HL-60 (cell line): ENCODE results near the gene SERPINF2.

Source experiments
- DNase-seq, 2 experiments: peaks; one replicate each; pipeline ENCODE4 v3.0.0-alpha.2; 2010 to 2020; ENCODE audit warnings: low read depth in 1 of 2, low spot score in 1 of 2
- H3K27ac ChIP-seq: fragments of 250-450 bp; sonication (Bioruptor Pico); replicated peaks from 2 replicates; pipeline ENCODE4 v1.5.1; 2020; ENCODE audit warnings: mild to moderate bottlenecking, moderate library complexity
- H3K27me3 ChIP-seq: fragments of 250-450 bp; sonication (Bioruptor Pico); 2 replicates; pipeline ENCODE4 v1.5.1; 2021; ENCODE audit warnings: mild to moderate bottlenecking, moderate library complexity; ENCODE audit not compliant: insufficient read depth, poor library complexity, severe bottlenecking
- H3K4me3 ChIP-seq: replicated peaks from 2 replicates; pipeline ENCODE4 v1.5.1; 2011; ENCODE audit warnings: mild to moderate bottlenecking, control low read depth, low read length; ENCODE audit not compliant: insufficient read depth
- CTCF ChIP-seq: IDR thresholded peaks from one replicate; pipeline ENCODE4 v1.5.1; 2011; ENCODE audit warnings: low read length, control low read depth, inconsistent platforms; ENCODE audit not compliant: insufficient read depth
- GABPA ChIP-seq: IDR thresholded peaks from 2 replicates; pipeline ENCODE4 v1.6.1; 2012; ENCODE audit warnings: low read depth
- POLR2AphosphoS5 ChIP-seq: IDR thresholded peaks from 2 replicates; pipeline ENCODE4 v1.6.1; 2012; ENCODE audit warnings: low read depth
- SPI1 ChIP-seq: IDR thresholded peaks from 2 replicates; pipeline ENCODE4 v1.6.1; 2012; ENCODE audit warnings: low read depth, mild to moderate bottlenecking, borderline replicate concordance
- TF ChIP-seq, protein P1 (sequence below): IDR thresholded peaks from 2 replicates; pipeline ENCODE4 v1.6.1; 2012; ENCODE audit warnings: low read depth; ENCODE audit not compliant: insufficient replicate concordance

The SERPINF2 gene

DNA sequence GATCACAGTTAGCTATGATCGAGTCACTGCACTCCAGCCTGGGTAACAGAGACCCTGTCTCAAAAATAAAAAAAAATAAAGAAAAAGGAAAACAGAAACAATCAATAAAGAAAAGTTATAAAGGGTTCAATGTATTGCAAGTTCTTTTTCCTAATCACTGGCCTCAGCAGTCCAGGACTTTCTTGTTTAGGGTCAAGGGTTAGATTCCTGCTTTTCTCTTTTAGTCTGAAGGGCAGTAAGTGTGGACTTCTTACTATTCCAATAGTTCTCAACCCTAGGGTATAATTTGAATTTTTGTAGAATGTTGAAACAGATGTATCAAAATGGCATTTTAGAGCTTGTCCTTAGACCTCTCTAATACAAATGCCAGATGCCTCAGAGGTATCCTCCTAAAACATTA is 59.8 kb downstream of the SERPINF2 start:
- Histone ChIP-seq H3K27me3 (no peaks in the 10 kb centered on the region), H3K27ac (no peak overlapping the region), H3K4me3 (no peak overlapping the region)
- TF ChIP-seq POLR2AphosphoS5 (no peak), CTCF (no peak), SPI1 (0 out of 2 replicates have a peak, but pooled peaks have one; percentile 4), GABPA (no peak)
- DNase-seq = no peak

GRCh38 chr17:1803280-1803679 is 60.6 kb downstream of the SERPINF2 start:
- H3K27ac ChIP-seq = no peak overlapping the region
- no peak for DNase-seq
- H3K27me3 ChIP-seq = no peaks in the 10 kb centered on the region
- TF ChIP-seq SPI1 (no peak), GABPA (no peak), POLR2AphosphoS5 (no peak), CTCF (no peak)
- TF ChIP-seq, protein P1, sequence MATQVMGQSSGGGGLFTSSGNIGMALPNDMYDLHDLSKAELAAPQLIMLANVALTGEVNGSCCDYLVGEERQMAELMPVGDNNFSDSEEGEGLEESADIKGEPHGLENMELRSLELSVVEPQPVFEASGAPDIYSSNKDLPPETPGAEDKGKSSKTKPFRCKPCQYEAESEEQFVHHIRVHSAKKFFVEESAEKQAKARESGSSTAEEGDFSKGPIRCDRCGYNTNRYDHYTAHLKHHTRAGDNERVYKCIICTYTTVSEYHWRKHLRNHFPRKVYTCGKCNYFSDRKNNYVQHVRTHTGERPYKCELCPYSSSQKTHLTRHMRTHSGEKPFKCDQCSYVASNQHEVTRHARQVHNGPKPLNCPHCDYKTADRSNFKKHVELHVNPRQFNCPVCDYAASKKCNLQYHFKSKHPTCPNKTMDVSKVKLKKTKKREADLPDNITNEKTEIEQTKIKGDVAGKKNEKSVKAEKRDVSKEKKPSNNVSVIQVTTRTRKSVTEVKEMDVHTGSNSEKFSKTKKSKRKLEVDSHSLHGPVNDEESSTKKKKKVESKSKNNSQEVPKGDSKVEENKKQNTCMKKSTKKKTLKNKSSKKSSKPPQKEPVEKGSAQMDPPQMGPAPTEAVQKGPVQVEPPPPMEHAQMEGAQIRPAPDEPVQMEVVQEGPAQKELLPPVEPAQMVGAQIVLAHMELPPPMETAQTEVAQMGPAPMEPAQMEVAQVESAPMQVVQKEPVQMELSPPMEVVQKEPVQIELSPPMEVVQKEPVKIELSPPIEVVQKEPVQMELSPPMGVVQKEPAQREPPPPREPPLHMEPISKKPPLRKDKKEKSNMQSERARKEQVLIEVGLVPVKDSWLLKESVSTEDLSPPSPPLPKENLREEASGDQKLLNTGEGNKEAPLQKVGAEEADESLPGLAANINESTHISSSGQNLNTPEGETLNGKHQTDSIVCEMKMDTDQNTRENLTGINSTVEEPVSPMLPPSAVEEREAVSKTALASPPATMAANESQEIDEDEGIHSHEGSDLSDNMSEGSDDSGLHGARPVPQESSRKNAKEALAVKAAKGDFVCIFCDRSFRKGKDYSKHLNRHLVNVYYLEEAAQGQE = no peak
- no peak overlapping the region for H3K4me3 ChIP-seq
